Mammary epithelial cell (primary cell): ENCODE results near the gene SRSF11.

Source experiments
- EZH2 ChIP-seq: IDR thresholded peaks from 2 replicates; pipeline ENCODE4 v1.6.1; 2012; ENCODE audit warnings: low read length, inconsistent platforms, borderline replicate concordance
- TF ChIP-seq, protein P1 (sequence below), 2 donors: IDR thresholded peaks in 1 of 2; conservative IDR thresholded peaks in 1 of 2; 2 replicates each; pipeline ENCODE4 v1.5.1; 2011 to 2012; ENCODE audit warnings: inconsistent platforms in 2 of 2, low read length in 2 of 2, mild to moderate bottlenecking in 2 of 2, control low read depth in 1 of 2, low read depth in 1 of 2; ENCODE audit not compliant: insufficient read depth in 1 of 2; ENCODE audit errors: extremely low read depth in 1 of 2

DNA sequence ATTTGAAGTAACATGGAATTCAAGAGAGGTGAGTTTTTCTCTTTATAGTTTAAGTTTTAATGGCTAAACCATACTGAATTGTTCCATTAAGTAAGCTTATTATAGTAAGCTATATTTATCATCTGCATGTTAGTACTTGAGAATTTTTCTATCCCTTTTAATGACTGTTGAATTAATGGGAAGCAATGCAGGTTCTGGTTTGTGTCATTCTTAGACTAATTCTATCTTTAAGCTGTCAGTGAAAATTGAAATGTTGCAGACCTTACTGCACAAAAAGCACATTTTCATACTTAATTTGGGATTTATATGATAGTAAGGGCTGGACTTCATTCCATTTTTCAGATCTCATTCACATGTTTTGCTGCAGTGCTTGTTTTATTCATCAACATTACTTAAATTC lies 25.9 kb downstream of the SRSF11 start:
- TF ChIP-seq, protein P1, sequence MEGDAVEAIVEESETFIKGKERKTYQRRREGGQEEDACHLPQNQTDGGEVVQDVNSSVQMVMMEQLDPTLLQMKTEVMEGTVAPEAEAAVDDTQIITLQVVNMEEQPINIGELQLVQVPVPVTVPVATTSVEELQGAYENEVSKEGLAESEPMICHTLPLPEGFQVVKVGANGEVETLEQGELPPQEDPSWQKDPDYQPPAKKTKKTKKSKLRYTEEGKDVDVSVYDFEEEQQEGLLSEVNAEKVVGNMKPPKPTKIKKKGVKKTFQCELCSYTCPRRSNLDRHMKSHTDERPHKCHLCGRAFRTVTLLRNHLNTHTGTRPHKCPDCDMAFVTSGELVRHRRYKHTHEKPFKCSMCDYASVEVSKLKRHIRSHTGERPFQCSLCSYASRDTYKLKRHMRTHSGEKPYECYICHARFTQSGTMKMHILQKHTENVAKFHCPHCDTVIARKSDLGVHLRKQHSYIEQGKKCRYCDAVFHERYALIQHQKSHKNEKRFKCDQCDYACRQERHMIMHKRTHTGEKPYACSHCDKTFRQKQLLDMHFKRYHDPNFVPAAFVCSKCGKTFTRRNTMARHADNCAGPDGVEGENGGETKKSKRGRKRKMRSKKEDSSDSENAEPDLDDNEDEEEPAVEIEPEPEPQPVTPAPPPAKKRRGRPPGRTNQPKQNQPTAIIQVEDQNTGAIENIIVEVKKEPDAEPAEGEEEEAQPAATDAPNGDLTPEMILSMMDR (conservative IDR thresholded peaks at IDR 0.05 in 1 of 2, IDR thresholded peaks at IDR 0.05 in 1 of 2; ENCODE audit: extremely low read depth in 1 of 2, insufficient read depth in 1 of 2, low read depth in 1 of 2, low read length in 2 of 2), result no peak
- no peak for TF ChIP-seq EZH2
